Measurements from ENCODE around the gene KBTBD3.
"Not testable (repeated sequence)": the region's sequence is repeated elsewhere in the genome, so short reads cannot be mapped to it uniquely, and the experiment has no call there.

The KBTBD3 gene

GRCh38 chr11:106014035-106014434 lies 63.1 kb downstream of the KBTBD3 start:
- no peak overlapping the region for H3K9ac ChIP-seq (ENCODE audit: low read length)
- H3K4me1 ChIP-seq (ENCODE audit: control insufficient read depth, low read depth, low read length), result no peaks in the 10 kb centered on the region
- peaks cover 6% of the 10 kb centered on the region for H3K79me2 ChIP-seq (ENCODE audit: control insufficient read depth, insufficient read depth, low read length)
- H3K56ac ChIP-seq (ENCODE audit: low read length), result no peak overlapping the region
- H2BK15ac ChIP-seq (replicated peaks; ENCODE audit: low read depth), result no peak overlapping the region
- H2BK5ac ChIP-seq (ENCODE audit: low read length), result no peak overlapping the region
- no peak overlapping the region for H3K23ac ChIP-seq (ENCODE audit: low read length)
- no peak for DNase-seq
- H4K8ac ChIP-seq (ENCODE audit: low read depth, low read length), result no peak overlapping the region
- H3K36me3 ChIP-seq (ENCODE audit: control insufficient read depth, insufficient read depth, low read length), result no peaks in the 10 kb centered on the region
- H3K27me3 ChIP-seq (ENCODE audit: insufficient read depth, low read length, poor library complexity), result no peaks in the 10 kb centered on the region
- H3K4me2 ChIP-seq (ENCODE audit: low read length), result no peak overlapping the region
- no peak overlapping the region for H3K4ac ChIP-seq (ENCODE audit: low read depth, low read length)
- H3K27ac ChIP-seq (ENCODE audit: low read depth, low read length), result no peak overlapping the region
- peaks cover 4% of the 10 kb centered on the region for H3K79me1 ChIP-seq (ENCODE audit: low read length)
- no peak overlapping the region for H2BK120ac ChIP-seq (ENCODE audit: low read depth, low read length)
- H4K5ac ChIP-seq (ENCODE audit: low read length), result no peak overlapping the region
- H3K18ac ChIP-seq (ENCODE audit: low read length), result no peak overlapping the region
- no peak overlapping the region for H3K4me3 ChIP-seq (ENCODE audit: low read length)
- no peak overlapping the region for H2AK5ac ChIP-seq (ENCODE audit: low read length)
- WGBS (ENCODE audit: extremely low coverage, insufficient coverage, low lambda C conversion rate), result no CpG with 5 or more reads among the region's 2 CpGs

- no peak overlapping the region for H2AK5ac ChIP-seq (ENCODE audit: low read length)
- no peaks in the 10 kb centered on the region for H3K4me1 ChIP-seq (ENCODE audit: control insufficient read depth, low read depth, low read length)
- DNase-seq, result peak; percentile 28
- no peak overlapping the region for H3K56ac ChIP-seq (ENCODE audit: low read length)
- H3K27ac ChIP-seq (ENCODE audit: low read depth, low read length), result no peak overlapping the region
- no peak overlapping the region for H2BK15ac ChIP-seq (replicated peaks; ENCODE audit: low read depth)
- no peak overlapping the region for H3K4ac ChIP-seq (ENCODE audit: low read depth, low read length)
- H3K79me1 ChIP-seq (ENCODE audit: low read length), result peaks cover 3% of the 10 kb centered on the region
- no CpG with 5 or more reads among the region's 3 CpGs for WGBS (ENCODE audit: extremely low coverage, insufficient coverage, low lambda C conversion rate)
- no peak overlapping the region for H4K5ac ChIP-seq (ENCODE audit: low read length)
- H2BK5ac ChIP-seq (ENCODE audit: low read length), result no peak overlapping the region
- H3K4me2 ChIP-seq (ENCODE audit: low read length), result no peak overlapping the region
- H3K27me3 ChIP-seq (ENCODE audit: insufficient read depth, low read length, poor library complexity), result no peaks in the 10 kb centered on the region
- no peak overlapping the region for H3K4me3 ChIP-seq (ENCODE audit: low read length)
- no peak overlapping the region for H3K9ac ChIP-seq (ENCODE audit: low read length)
- no peaks in the 10 kb centered on the region for H3K36me3 ChIP-seq (ENCODE audit: control insufficient read depth, insufficient read depth, low read length)
- H4K8ac ChIP-seq (ENCODE audit: low read depth, low read length), result no peak overlapping the region
- H2BK120ac ChIP-seq (ENCODE audit: low read depth, low read length), result no peak overlapping the region
- no peak overlapping the region for H3K18ac ChIP-seq (ENCODE audit: low read length)
- no peak overlapping the region for H3K23ac ChIP-seq (ENCODE audit: low read length)
- peaks cover 4% of the 10 kb centered on the region for H3K79me2 ChIP-seq (ENCODE audit: control insufficient read depth, insufficient read depth, low read length)
Measured at GRCh38 chr11:106012744-106013143, 64.4 kb downstream of the KBTBD3 start.

DNA sequence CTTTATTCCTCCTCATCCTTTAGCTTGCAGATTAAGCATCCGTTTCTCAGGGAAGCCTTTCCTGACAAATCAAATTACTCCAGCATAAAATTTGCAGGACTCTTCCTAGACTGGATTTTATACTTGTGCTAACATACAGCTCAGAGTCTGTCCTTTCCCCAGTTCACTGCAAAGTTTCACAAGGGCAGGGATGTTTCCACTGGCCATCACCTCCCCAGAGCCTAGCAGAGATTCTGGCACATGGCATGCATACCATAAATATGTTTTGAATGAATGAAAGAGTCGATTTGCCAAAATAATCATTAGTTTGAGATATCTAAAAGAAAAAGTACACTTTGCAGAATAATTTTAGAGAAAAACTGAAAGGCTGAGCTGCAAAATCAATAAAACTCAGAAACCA lies 65.7 kb downstream of the KBTBD3 start:
- no peak overlapping the region for H4K5ac ChIP-seq (ENCODE audit: low read length)
- no peak for DNase-seq
- no CpG with 5 or more reads among the region's 2 CpGs for WGBS (ENCODE audit: extremely low coverage, insufficient coverage, low lambda C conversion rate)
- no peak overlapping the region for H4K8ac ChIP-seq (ENCODE audit: low read depth, low read length)
- no peak overlapping the region for H3K4ac ChIP-seq (ENCODE audit: low read depth, low read length)
- no peak overlapping the region for H3K56ac ChIP-seq (ENCODE audit: low read length)
- no peaks in the 10 kb centered on the region for H3K4me1 ChIP-seq (ENCODE audit: control insufficient read depth, low read depth, low read length)
- H3K27me3 ChIP-seq (ENCODE audit: insufficient read depth, low read length, poor library complexity), result no peaks in the 10 kb centered on the region
- no peaks in the 10 kb centered on the region for H3K36me3 ChIP-seq (ENCODE audit: control insufficient read depth, insufficient read depth, low read length)
- no peak overlapping the region for H2BK120ac ChIP-seq (ENCODE audit: low read depth, low read length)
- peaks cover 3% of the 10 kb centered on the region for H3K79me1 ChIP-seq (ENCODE audit: low read length)
- H3K18ac ChIP-seq (ENCODE audit: low read length), result no peak overlapping the region
- no peak overlapping the region for H3K4me2 ChIP-seq (ENCODE audit: low read length)
- H2AK5ac ChIP-seq (ENCODE audit: low read length), result no peak overlapping the region
- peaks cover 4% of the 10 kb centered on the region for H3K79me2 ChIP-seq (ENCODE audit: control insufficient read depth, insufficient read depth, low read length)
- H3K4me3 ChIP-seq (ENCODE audit: low read length), result no peak overlapping the region
- no peak overlapping the region for H3K27ac ChIP-seq (ENCODE audit: low read depth, low read length)
- no peak overlapping the region for H3K23ac ChIP-seq (ENCODE audit: low read length)
- no peak overlapping the region for H2BK15ac ChIP-seq (replicated peaks; ENCODE audit: low read depth)
- H2BK5ac ChIP-seq (ENCODE audit: low read length), result no peak overlapping the region
- H3K9ac ChIP-seq (ENCODE audit: low read length), result no peak overlapping the region

DNA sequence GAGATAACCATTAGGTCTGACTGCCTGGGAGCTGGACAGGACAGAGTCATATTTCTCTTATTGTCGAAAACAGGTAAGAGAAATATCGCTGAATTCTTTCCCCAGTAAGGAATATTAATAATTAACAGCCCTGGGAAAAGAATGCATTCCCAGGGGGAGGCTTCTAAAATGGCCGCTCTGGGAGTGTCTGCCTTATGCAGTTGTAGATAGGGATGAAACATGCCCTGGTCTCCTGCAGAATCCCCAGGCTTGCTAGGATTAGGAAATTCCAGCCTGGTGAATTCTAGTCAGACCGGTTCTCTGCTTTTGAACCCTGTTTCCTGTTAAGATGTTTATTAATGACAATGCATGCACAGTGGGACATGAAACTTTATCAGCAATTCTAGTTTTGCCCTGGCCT lies 74.1 kb downstream of the KBTBD3 start:
- H2BK120ac ChIP-seq (ENCODE audit: low read depth, low read length); H3K4me3 ChIP-seq (ENCODE audit: low read length); H3K18ac ChIP-seq (ENCODE audit: low read length); DNase-seq; H3K9ac ChIP-seq (ENCODE audit: low read length); H4K8ac ChIP-seq (ENCODE audit: low read depth, low read length); H3K23ac ChIP-seq (ENCODE audit: low read length); H3K36me3 ChIP-seq (ENCODE audit: control insufficient read depth, insufficient read depth, low read length); H3K4me1 ChIP-seq (ENCODE audit: control insufficient read depth, low read depth, low read length); H4K5ac ChIP-seq (ENCODE audit: low read length); H3K27ac ChIP-seq (ENCODE audit: low read depth, low read length); H3K27me3 ChIP-seq (ENCODE audit: insufficient read depth, low read length, poor library complexity); H3K4ac ChIP-seq (ENCODE audit: low read depth, low read length); H3K79me2 ChIP-seq (ENCODE audit: control insufficient read depth, insufficient read depth, low read length); H2AK5ac ChIP-seq (ENCODE audit: low read length); H3K4me2 ChIP-seq (ENCODE audit: low read length); H3K79me1 ChIP-seq (ENCODE audit: low read length); H2BK5ac ChIP-seq (ENCODE audit: low read length); H2BK15ac ChIP-seq (replicated peaks; ENCODE audit: low read depth); H3K56ac ChIP-seq (ENCODE audit: low read length): not testable (repeated sequence)
- no CpG with 5 or more reads among the region's 4 CpGs for whole genome bisulfite sequencing (ENCODE audit: extremely low coverage, insufficient coverage, low lambda C conversion rate)

DNA sequence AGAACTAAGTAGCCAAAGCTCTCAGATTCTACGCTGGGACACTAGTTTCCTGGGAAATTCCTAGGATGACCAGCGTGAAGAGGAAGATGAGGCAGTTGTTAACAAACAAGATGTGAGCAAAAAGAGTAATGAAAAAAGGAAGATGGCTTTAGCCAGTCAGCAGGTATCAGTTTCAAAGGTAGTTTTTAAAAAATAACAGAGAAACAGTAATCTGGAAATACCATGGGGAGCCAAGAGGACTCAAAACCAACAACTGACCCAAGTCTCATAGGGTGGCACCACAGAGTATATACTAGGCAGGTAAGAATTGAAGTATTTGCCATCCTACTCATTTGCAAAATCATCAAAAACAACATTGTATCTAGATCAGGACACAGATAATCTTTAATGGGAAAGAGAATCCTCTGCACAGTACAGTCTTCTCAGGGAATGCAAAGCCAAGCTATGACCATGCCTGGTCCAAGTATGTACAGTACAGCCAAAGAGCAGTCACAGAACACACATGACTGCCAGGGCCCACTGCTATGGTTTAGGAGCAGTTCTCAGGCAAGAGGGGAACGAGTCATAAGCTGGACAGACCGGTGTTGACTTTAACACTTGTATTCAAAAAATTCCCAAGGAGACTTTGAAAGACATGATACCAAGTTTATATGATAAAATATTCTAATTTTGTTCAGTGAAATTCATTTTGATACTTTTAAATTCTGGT lies 75.7 kb downstream of the KBTBD3 start:
- no peak overlapping the region for H2AK5ac ChIP-seq (ENCODE audit: low read length)
- H3K56ac ChIP-seq (ENCODE audit: low read length), result no peak overlapping the region
- H3K23ac ChIP-seq (ENCODE audit: low read length), result no peak overlapping the region
- no peak overlapping the region for H2BK120ac ChIP-seq (ENCODE audit: low read depth, low read length)
- no peak overlapping the region for H3K18ac ChIP-seq (ENCODE audit: low read length)
- no peak overlapping the region for H3K4me3 ChIP-seq (ENCODE audit: low read length)
- H3K79me1 ChIP-seq (ENCODE audit: low read length), result peaks cover 2% of the 10 kb centered on the region
- H4K8ac ChIP-seq (ENCODE audit: low read depth, low read length), result no peak overlapping the region
- H3K4me2 ChIP-seq (ENCODE audit: low read length), result no peak overlapping the region
- WGBS (ENCODE audit: extremely low coverage, insufficient coverage, low lambda C conversion rate), result no CpG with 5 or more reads among the region's 4 CpGs
- peaks cover 2% of the 10 kb centered on the region for H3K36me3 ChIP-seq (ENCODE audit: control insufficient read depth, insufficient read depth, low read length)
- no peak overlapping the region for H4K5ac ChIP-seq (ENCODE audit: low read length)
- no peaks in the 10 kb centered on the region for H3K27me3 ChIP-seq (ENCODE audit: insufficient read depth, low read length, poor library complexity)
- H3K79me2 ChIP-seq (ENCODE audit: control insufficient read depth, insufficient read depth, low read length), result peaks cover 1% of the 10 kb centered on the region
- no peak overlapping the region for H2BK5ac ChIP-seq (ENCODE audit: low read length)
- H3K27ac ChIP-seq (ENCODE audit: low read depth, low read length), result no peak overlapping the region
- H2BK15ac ChIP-seq (replicated peaks; ENCODE audit: low read depth), result no peak overlapping the region
- no peak overlapping the region for H3K4ac ChIP-seq (ENCODE audit: low read depth, low read length)
- no peak overlapping the region for H3K9ac ChIP-seq (ENCODE audit: low read length)
- H3K4me1 ChIP-seq (ENCODE audit: control insufficient read depth, low read depth, low read length), result no peaks in the 10 kb centered on the region
- no peak for DNase-seq

Measured in mesendoderm (in vitro differentiated cells).